Measurements from ENCODE around the gene RPS15A.

DNA sequence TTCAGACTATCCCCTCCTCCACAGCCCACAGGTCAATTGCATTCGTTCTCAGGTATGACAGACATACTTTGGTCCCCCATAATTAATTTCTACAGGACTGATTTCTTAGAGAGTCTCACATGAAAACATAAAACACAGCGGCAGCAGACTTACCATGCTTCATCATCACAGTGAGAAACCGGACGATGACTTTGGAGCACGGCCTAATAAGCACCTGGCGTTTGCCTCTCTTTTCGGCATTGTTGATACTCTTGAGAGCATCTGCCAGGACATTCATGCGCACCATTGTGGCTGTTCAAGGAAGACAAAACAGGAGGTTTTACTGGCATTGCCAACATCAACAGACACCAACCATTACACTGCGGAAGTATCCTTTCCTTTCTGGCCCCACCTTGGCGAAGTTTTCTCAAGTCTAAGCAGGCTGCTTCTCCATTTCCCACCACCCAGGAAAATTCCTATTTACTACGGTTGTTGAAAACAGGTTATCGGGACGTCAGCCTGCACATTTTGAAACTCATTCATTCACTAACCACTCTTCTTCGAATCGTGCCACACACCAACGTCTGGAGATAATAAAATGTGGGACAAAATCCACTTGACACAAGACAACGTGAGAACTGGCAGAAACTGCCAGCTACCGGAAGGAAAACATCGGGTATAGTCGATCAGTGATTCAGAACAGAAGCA lies 1.2 kb downstream of the RPS15A start:
- TF ChIP-seq TAF1 (IDR thresholded peaks at IDR 0.05; ENCODE audit: low read depth, low read length): no peak
- TF ChIP-seq POLR2A (IDR thresholded peaks at IDR 0.05; ENCODE audit: low read depth, low read length): no peak

Data from GM12891 (cell line).